Subcutaneous preadipocyte (primary cell): Measurements from ENCODE around the gene GRM4. TPM values are rescaled to one million over a fixed set of nuclear protein-coding genes. Genes with fewer than 3 reads are reported as not detected.

Experiments used
- small RNA-seq: library from RNA; depleted of rRNA; stranded (forward); fragments of <200 nt; gene quantifications from one replicate; pipeline ENCODE3, GENCODE V24; 2012
- total RNA-seq: library from RNA; depleted of rRNA; stranded (reverse); fragments of >200 nt; gene quantifications from 2 replicates; pipeline ENCODE4 v1.2.3, GENCODE V29; 2012

Gene GRM4
- under 0.01 TPM in 1 of 2 replicates, not detected in the other for total RNA-seq

GRCh38 chr6:34146021-34146782 lies at the start of gene GRM4:
TSS of gene GRM4 (minus strand) at chr6:34146087. CDS start at chr6:34133496, 12,591 bp downstream.

Small RNA genes lying within 50 kb of the gene (small RNA-seq; reads per million reads assigned to genes)
- gene MIR1275: not detected

Other genes starting within 250 kb of the GRM4 start
- gene HMGA1, start 90.8 kb upstream of the GRM4 start, total RNA-seq: 370 and 722 TPM in 2 replicates
- gene SMIM29, start 102.9 kb upstream of the GRM4 start, total RNA-seq: 50.2 and 58.4 TPM in 2 replicates
- 25.0 and 31.7 TPM in 2 replicates for gene NUDT3, start 246.6 kb upstream of the GRM4 start, total RNA-seq